HG03025 (cell line): ENCODE results near the gene DHCR7.

ENCODE experiments used
- ATAC-seq: cut with Tn5 transposase; IDR thresholded peaks from one replicate; pipeline ENCODE4 v1.9.1; 2021; ENCODE audit warnings: mild to moderate bottlenecking, moderate library complexity; ENCODE audit not compliant: unreplicated experiment, low FRiP score

The DHCR7 gene

GRCh38 chr11:71442880-71443279 lies 5.3 kb downstream of the DHCR7 start:
- no peak for ATAC-seq

GRCh38 chr11:71442123-71442522 lies 6.1 kb downstream of the DHCR7 start:
- ATAC-seq, result no peak

DNA sequence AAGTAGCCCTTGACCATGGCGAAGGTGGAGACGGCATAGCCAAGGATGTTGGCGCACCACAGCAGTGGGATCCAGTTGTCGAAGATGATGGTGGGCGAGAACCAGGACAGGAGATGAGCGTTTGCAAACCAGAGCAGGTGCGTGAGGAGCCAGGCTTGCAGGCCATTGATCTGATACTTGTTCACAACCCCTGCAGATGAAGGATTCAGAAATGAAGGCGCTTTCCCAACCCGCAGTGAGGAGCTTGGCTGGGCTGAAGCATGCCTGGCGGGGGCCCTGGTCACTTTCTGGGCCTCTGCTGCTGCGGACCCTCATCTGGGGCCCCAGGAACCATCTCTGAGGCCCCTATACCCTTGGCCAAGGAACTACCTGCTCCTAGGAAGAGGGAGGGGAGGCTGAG lies 6.9 kb downstream of the DHCR7 start:
- no peak for ATAC-seq

- ATAC-seq, result no peak
These were observed 8.0 kb downstream of the DHCR7 start for GRCh38 chr11:71440021-71440755.

- ATAC-seq, result no peak
These were observed 9.5 kb downstream of the DHCR7 start for GRCh38 chr11:71438650-71439049.

DNA sequence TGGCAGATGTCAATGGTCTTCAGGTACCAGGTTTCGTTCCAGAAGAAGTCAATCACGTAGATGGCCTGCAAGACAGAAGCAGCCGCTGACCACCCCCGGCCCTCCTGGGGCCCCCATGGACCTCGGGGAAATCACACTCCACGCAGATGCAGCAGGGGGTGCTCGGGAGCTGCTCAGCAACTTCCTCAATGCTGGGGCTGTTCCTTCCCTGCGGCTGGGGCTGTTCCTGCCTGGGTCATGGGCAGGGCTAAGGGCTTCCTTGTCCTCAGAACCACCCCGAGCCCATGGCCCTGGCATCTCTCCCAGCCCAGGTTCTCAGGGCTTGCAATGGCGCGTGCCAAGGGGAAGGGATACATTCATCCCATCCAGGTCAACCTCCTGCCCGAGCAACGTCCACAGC lies 10.3 kb downstream of the DHCR7 start:
- ATAC-seq, result no peak

GRCh38 chr11:71437399-71437798 lies 10.8 kb downstream of the DHCR7 start:
- ATAC-seq, result no peak

- ATAC-seq, result no peak
These were observed 11.3 kb downstream of the DHCR7 start for GRCh38 chr11:71436861-71437260.

GRCh38 chr11:71435278-71435951 lies 12.8 kb downstream of the DHCR7 start:
- ATAC-seq, result no peak

GRCh38 chr11:71434576-71435130 lies 13.5 kb downstream of the DHCR7 start:
- ATAC-seq, result no peak

- ATAC-seq, result no peak
These were observed 14.3 kb downstream of the DHCR7 start for GRCh38 chr11:71433648-71434450.

DNA sequence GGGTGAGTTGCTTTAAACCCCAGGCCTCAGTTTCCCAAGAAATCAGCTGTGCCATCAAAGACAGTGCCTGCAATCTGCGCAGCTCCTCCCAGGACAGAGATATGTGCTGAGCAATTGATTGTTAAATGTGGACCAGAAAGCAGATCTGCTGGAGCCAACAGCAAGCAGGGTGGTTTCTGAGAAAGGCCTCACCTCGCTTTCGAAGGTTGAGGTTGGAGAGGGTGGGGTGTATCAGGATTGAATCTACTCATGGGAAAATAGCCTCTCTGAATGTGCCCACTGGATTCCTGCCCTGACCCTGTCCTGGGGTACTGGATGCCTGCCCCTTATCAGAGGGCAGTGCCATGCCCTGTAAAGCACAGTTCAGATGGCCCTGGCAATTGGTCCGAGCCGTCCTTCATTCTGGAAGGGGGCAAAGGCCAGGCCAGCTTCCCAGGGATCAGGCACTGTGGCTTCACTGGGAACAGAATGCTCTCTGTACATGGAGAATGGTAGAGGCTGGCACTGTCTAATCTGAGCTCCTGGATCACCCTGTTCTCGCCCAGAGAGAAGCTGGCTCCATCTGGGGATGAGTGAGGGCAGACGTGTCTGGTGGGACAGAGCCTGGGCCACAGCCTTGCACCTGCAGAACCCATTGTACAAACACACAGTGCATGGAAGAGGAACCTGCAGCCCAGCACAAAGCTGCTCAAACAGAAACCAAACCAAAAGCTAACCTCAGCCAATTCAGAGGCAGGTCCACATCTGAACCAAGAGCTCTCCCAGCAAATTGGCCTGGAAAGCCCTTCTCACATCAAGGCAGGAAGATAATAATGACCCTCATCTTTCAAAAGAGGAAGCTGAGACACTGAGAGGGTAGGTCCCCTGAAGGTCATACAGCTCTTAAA lies 15.2 kb downstream of the DHCR7 start:
- no peak for ATAC-seq

- no peak for ATAC-seq
These were observed 16.9 kb downstream of the DHCR7 start for GRCh38 chr11:71431271-71431670.

DNA sequence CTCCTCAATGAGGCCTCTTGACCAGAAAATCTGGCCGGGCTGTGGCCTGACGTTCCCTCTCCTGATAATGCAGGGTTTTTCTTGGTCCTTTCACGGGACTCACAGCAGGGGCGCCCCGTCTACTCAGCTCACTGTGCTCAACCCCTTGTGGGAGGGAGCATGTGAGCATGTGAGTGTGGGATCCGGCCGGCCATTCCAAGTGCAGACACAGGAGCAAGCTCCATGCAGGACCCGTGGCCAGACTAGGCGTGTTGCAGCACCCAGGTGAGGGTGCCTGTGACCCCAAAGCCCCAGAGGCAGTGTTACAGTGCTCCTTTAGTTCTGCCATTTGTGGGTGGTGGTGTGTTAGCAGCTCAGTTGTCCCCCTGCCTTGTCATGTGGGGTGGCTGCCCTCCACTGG lies 18.0 kb downstream of the DHCR7 start:
- ATAC-seq, result no peak

GRCh38 chr11:71429701-71430100 lies 18.5 kb downstream of the DHCR7 start:
- no peak for ATAC-seq

DNA sequence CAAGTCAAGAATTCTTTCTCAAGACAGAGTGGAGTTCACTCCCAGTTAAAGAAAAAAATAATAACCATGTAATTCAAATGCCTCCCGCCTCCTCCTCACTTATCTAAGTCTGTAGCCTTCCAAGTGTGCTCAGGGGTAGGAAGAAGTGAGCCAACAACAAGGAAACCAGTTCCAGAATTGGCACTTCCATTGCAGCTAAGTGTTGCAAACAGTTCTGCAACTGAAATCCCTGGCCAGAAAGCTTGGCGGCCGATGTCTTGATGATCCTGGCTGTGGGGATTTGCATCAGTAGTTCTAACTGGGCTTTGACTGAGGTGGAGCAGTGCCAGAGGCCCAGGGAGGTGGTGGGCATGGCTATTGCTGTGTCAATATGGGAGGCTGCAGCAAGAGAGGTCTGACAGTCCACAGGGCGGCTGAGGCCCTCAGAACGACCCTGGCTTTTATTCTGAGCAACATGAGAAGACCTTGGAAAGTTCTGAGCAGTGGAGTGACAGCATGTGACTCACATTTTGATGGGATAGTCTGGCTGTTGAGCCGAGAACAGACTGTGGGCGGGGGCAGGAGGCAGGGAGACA lies 19.2 kb downstream of the DHCR7 start:
- ATAC-seq, result no peak

GRCh38 chr11:71426413-71426812 lies 21.8 kb downstream of the DHCR7 start:
- ATAC-seq, result no peak

DNA sequence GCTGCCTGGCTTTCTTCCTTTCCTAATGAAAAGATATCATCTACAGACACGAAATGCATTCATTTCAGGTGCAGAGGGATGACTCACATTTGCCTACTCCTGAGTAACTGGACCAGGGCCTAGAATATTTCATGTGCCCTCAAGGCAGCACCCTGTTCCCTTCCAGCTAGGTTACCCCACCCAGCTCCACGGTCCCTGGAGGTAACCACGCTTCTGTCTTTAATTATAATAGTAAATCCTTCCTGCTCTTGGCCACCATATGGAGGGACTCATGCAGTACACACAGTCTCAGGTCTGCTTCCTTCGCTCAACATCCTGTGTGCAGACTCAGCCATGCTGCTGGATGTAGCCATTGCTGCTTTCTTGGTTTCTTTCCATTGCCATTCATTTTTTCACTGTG lies 22.3 kb downstream of the DHCR7 start:
- ATAC-seq, result no peak

DNA sequence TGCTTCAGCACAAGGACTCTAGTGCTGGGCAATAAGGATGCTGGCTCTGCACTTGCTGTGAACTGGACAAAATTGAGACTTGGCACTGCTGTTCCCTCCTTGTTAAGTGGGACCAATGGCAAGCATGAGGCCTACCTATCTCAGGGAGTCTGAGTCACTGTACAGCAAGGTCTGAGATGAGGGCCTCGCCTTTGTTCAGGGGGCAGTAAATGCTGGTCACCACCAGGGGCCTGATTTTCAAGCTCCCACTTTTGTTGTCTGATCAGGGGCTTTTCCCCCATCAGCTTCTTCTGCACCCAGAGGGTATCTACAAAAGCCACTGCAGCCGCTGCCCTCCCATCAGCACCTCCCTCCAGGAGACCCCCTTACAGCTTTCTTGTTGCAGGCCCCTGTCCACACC lies 22.8 kb downstream of the DHCR7 start:
- no peak for ATAC-seq
